HG03175 (cell line): ENCODE measurements around the gene TCEANC2.
"Not testable (repeated sequence)": the region's sequence is repeated elsewhere in the genome, so short reads cannot be mapped to it uniquely, and the experiment has no call there.

ENCODE experiments used
- ATAC-seq: cut with Tn5 transposase; IDR thresholded peaks from one replicate; pipeline ENCODE4 v1.9.1; 2021; ENCODE audit warnings: mild to moderate bottlenecking, moderate library complexity; ENCODE audit not compliant: unreplicated experiment

Gene TCEANC2

DNA sequence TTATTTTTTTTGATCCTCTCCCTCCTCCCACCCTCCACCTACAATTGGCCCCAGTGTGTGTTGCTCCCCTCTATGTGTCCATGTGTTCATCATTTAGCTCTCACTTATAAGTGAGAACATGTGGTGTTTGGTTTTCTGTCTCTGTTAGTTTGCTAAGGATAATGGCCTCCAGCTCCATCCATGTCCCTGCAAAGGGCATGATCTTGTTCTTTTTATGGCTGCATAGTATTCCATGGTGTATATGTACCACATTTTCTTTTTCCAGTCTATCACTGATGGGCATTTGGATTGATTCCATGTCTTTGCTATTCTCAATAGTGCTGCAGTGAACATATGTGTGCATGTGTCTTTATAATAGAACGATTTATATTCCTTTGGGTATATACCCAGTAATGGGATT is 28.6 kb upstream of the TCEANC2 start:
- not testable (repeated sequence) for ATAC-seq

DNA sequence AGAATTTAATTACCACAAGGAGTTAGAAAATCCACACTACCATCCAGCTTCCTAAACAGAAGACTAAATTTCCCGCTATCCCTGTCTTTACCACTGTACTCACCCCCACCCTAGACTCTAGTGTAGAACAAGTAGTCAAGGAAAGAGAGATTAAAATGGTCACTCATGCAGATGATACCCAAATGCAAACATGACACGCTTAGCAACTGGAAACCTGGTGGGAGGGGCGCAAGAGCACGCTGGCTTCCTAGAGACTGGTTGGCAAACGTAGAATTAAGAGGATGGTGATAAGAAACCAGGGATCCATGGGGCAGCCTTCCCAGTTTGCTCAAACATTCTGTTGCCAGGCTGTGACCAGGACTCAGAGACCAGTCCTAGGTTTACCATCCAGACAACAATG is 25.6 kb upstream of the TCEANC2 start:
- ATAC-seq: no peak

DNA sequence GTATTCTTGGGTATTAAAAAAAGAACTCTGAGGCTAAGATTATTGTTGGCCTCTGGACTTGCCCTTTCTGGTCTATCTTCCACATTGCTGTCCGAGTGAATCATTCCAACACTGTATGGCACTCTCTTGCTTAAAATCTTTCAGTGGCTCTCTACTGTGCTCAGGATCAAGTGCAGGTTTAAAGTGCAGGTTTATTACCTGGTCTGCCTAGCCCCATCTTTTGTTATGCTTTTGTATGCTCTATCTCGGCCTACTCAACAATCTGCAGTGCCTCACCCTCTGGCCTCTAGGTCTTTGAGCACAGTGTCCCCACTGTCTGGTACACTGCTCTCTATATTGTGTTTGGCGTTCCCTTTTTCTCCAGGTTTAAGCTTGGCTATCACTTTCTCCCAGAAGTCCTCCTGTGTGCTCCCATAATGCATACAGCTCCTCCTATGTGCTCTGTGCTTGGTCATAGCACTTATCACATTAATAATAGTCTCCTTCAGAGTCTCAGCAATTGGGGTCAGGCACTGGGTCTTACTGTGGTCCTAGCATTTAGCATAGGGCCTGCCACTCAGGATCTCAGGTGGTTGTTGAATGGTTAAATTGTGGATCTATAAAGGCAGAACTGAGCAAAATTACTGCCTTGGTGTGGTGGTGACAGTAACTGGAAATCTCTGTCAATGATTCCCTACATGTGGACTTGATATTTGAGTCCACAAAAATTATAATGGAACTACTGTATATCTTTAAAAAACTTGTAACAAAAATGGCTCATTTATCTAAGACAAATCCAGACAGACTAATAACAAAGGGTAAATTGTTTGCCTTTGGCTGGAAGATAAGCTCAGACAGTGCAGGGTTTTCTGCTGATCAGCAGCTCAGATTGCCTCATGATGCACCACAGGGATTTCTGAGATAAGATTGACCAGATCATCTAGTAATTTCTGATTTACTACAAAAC is 24.8 kb upstream of the TCEANC2 start:
- no peak for ATAC-seq

DNA sequence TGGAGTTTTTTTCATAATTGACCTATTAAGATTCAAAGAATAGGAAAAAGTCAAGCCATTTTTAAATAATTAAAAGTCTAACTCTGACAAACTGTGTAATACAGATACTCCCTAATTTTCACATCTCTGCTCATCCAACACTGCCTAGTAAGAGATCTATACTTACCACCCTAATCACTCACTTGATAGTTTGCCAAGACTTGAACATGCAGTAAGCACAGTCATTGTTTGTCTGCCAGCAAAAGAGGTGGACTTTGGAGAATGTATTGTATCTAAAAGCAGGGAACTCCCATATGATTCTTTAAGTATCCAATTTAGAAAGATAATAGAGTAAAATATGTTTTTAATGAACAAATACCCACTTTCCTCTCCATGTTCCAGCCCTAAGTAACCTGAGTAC is 15.9 kb upstream of the TCEANC2 start:
- ATAC-seq: no peak

DNA sequence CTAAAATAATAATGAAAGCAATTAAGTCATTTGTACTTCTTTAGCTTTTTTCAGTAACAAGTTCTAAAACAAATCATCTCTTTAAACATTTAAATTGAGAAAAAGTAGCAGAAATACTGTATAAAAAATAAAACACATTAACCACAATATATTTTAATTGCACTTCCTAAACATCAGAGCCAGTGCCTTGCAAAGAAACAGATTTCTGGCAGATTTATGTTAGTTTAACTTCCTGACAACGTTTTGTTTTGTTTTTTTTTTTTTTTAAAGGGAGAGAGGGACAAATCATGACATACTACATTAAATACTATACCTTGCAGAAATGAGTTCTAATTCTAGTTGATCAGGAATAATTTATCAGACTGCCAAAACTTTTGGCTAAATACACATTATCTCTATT is 11.6 kb upstream of the TCEANC2 start:
- ATAC-seq: no peak

DNA sequence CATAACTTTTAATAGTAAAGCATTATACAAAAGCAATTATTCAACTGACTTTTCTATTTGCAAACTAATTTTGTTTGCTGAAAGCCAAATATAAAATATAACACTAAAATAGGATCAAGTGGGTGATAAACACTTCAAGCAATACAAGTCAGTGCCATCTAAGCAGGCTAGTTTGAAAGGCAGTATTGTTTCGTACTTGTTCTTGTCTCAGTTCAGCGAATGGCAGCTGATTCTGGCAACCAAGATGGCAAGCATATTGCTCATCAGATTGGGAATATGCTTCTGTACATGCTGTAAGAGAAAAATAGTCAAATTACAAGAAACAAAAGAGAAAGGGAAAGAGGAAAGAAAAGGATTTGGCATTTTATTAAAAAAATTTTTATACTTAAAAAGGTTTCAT is 7.9 kb upstream of the TCEANC2 start:
- ATAC-seq: no peak

DNA sequence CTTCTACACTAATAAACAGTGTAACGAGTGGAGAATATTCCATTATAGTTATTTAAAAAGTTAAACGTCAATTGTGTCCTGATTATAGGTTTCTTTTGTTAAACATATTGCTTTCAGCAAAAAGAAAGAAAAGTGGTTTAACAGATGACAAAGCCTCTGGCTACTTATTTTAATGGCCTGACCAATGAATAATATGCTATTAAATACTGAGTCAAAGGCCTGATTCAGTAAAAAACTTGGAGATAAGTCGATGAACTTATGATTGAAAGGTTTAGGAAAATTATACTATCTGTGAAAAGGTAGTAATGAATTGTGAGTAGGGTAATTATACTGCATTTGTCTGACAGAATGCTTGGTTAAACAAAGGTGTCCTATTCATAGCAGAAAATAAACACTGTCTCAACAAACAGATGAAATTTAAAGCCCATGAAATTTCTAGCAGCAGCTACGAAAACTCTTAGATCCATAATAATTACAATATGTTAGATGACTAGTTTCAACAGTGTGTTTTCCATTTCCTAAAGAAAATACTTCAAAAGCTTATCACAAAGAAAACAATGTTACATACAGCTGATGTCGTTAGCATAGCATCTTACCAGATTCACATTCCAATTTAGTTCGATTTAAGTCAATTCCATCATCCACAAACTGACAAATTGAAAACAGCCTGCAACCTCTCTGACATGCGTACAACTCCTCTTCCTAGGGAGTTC is 6.6 kb upstream of the TCEANC2 start:
- ATAC-seq: no peak

DNA sequence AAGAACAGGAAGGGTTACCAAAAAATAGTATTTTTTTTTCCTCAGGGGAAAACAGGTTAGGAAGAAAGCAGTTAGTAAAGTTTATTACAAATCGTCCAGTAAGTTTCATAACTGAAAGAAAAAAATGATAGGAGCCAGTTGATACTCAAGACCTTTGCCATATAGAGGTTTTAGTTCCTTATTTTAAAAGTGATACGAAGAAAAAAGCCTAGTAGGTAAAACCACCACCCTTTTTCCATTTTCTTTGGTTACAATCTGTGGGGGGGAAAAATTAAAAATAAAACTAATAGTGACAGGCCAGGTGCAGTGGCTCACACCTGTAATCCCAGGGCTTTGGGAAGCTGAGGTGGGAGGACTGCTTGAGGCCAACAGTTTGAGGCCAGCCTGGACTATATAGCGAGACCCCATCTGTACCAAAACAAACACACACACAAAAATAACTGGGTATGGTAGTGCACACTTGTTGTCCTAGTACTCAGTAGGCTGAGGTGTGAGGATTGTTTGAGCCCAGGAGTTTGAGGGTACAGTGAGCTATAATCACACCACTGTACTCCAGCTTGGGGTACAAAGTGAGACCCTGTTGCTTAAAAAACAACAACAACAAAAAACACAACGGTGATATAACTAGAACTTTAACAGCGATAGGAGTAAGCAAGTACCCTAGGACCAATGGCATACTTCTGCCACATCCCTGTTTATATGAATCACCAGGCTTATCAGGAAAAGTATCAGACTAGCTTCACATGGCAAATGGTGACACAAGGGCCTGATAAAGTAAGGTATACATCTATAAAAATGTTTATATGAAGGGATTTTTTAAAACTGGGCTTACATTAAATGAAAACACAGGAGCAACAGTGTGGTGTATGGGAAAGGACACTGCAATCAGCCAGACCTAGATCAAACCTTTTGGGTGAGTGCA is 5.8 kb upstream of the TCEANC2 start:
- no peak for ATAC-seq

DNA sequence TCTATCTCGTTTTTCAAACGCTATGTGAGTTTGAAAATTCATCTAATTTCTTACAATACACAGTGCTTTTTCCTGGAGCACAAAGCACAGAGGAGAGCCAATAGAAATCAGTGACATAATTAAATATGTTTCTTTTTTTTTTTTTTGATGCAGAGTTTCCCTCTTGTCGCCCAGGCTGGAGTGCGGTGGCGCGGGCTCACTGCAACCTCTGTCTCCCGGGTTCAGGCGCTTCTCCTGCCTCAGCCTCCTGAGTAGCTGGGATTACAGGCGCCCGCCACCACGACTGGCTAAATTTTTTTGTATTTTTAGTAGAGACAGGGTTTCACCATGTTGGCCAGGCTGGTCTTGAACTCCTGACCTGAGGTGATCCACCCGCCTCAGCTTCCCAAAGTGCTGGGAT is 3.0 kb upstream of the TCEANC2 start:
- ATAC-seq: not testable (repeated sequence)

DNA sequence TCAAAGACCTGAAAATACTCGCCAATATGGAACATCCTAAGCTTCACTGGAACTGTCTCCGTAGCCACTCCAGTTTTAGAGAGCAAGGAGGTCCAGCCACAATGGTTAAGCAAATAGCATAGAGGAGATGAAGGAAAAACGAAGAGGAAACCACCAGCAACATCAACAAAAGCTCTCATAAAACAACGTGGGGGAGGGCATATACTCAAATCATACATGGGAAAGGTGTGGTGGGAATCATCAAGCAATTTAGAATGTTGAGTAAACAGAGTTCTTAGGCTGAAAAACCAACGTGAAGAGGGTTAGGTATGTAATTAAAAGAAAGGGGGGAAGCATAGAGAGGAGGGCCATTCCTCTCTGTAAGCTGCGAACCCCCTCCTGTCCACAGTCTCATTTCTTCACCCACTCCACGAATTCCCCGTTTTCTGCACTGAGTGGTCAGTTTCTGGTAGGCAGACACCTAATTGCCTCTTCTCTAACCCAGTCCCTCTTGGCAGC is 1.4 kb upstream of the TCEANC2 start:
- no peak for ATAC-seq

DNA sequence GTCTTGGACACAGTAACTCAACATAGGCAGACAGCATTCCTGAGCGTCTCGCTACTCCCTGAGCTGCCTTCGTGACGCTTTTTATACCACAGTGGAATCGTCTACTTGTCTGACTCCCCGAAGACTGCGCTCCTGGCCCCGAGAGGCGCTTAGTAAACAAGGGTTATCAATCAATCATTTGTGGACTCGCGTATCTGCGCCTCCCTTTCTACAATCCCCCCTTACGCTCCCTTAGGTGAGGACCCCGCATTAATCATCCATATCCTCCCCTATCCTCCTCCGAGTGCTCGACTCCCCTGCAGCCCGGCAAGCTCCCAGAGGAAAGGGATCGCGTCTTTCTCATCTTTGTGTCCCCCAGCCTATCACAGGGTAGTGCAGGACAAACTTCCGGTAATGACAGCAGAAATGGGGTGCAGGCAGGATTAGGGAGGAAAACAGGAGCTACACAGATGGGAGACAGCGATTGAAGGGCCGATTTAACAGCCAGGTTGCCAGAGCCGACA is 926 bp upstream of the TCEANC2 start:
- ATAC-seq: peak; percentile 23

DNA sequence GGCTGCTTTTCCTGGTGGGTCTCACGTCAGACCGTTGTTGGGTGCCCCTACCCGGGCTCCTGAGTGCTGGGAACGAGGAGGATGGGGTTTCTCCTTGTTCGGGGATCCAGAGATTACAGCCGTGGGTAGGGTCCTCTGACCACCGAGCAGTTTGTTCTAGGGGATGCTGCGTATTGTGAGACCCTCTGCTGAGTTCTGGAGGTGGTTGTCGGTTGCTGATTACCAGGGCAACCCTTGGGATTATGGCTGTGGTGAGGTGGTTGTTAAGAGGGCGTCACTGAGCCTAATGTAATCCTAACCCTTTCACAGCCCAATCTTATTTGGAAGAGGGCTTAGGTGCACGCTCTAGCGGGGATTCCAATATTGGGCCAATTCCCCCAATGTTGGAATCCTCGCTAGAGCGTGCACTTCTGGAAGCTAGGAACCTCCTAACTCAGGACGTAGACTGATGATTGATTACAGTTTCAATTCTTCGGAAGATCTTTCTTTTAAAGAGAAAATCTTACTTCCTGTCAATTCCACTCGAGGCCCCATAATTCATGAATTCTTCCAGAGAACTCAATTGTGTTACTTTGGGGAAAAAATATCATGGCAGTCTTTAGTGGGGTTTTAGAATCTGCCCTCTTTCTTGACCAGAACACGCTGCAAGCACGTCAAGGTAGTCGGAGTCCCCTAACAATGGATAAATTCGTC is 483 bp downstream of the TCEANC2 start:
- no peak for ATAC-seq

DNA sequence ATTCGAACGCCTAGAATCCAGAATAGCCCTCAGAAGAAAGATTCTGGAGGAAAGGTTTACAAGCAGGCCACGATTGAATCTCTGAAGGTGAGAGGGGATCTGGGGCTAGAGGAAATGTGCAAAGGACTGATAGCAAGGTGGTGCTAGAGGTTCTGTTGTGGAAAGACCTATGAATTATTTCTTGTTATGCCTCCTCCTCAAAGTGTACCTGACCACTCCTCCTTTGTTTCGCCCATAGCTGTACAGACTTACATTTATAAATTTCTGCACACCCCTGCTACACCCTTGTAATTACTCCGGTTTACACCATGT is 986 bp downstream of the TCEANC2 start:
- no peak for ATAC-seq

DNA sequence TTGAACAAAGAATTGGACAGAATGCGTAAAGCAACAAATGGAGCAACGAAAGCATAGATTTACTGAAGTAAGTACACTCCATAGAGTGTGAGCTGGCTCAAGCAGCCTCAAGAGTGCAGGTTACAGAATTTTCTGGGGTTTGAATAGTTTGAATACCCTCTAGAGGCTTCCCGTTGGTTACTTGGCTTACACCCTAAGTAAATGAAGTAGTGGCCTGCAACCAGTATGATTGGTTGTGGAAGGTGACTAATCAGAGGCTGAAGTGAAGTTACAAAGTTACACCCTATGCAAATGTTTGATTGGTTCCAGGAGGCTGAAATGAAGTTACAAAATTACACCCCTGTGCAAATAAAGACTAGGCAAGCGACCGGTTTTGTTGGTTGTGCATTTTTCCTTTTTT is 10.9 kb downstream of the TCEANC2 start:
- no peak for ATAC-seq

DNA sequence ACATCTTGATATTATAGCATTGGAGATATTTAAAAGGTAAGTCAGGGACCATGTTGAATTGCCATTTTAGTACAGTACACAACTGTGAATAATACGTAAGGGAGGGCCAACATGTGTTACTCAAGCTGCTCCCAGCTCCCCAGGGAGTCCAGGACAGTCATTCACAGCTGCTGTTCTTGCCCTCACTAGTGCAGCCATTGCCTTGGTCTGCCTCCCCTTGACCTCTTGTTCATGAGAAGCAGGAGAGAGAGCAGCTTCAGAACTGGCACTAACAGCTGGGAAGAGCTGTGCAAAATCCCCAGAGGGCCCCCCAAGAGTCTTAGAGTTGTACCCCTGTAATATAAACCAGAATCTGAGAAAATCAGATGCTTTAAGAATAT is 16.4 kb downstream of the TCEANC2 start:
- no peak for ATAC-seq

DNA sequence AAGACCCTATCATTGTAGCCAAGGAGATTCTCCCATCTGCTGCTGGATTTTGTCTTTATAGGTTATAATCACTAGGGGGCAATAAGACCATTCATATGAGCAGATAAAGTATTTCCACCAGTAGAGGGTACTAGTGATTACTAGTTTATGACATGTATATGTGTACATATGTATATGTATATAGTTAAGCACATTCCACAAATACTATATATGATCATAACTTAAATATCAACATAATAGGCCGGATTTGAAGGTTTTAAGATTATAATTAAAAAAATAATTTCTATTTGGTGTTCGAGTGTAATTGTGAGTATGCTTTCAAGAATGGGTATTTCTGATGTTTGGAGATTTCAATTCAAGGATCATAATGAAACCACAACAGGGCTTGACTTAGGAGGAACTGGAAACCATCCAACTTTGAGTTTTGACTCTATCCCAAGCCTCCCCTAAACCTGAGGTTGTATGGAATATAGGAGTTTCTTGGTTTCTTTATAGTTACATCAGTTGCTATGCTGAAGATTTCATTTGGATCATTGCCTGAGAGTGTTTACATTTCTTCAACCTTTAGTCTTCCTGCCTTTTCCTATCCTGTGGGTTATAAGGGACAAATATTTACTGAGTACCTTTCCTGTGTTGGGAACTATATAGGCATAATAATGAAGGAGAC is 16.9 kb downstream of the TCEANC2 start:
- ATAC-seq: no peak

DNA sequence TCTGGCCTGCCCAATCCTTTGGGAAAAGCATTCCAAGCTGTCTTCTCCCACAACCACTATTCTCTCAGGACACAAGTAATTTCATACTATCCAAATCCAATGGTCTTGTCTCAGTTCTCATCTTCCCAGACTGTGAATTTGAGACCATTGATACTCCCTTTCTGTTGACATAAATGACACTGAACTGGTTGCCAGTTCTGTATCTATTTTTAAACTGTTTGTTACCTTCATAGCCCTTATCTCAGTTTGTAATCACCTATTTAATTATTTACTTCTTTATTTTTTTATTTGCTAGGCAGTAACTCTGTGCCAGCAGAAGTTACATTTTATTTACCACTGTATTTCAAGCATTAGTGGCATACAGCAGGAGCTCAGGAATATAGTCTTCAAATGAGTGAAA is 24.0 kb downstream of the TCEANC2 start:
- ATAC-seq: no peak

DNA sequence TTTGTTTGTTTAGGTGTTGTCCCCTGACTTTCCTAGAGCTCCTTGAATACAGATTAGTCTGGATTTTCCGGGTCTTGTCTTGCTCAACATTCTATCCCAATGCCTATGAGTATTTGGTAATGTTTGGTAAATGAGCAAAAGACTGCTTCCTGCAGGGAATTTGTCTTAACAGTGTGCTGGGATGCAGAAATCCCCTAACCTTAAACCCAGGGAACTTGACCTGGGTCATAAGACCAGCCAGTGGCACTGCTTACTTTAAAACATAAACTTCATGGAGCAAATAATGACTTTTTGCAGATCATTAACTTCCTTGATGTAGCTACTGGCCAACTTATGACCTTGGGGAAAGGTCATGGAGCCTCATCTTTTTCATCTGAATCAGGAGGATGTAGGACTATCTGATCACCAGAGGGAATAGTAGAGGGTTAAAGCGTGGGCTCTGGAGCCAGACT is 27.2 kb downstream of the TCEANC2 start:
- no peak for ATAC-seq

DNA sequence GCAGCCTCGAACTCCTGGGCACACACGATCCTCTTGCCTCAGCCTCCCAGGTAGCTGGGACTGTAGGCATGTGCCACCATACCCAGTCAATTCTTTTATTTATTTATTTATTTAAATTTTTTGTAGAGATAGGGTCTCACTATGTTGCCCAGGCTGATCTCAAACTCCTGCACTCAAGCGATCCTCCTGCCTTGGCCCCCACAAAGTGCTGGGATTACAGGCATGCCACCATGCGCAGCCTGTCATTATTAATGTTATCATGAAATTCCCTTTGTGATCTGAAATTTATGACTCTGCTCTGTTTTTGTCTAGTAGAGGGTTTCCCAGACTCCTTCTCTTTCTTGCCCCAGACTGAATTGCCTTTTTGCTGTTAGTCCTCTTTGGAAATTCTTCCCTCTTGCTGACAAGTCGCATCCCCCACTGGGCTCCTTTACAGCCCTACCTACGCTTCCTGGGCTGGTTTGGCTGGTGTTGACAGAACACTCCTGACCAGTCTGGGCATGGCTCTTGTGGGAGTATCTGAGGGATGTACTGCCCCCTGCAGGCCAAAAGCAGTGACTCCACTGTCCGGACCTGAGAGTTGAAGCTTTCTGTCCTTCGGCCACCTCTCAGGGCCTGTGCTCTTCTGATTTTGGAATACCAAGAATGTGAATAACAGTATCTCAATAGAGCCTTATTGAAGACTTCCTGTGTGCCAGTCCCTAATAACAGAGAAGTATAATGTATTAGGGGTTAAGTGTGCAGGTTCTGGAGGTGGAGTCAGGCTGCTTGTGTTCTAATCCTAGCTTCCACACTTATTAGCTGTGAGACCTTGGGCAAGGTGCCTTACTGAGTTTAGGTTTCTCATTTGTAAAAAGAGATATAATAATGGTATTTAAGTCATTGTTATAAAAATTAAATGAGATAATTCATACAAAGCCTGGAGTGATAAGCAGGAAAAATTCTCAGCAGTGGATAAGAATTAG is 28.2 kb downstream of the TCEANC2 start:
- ATAC-seq: peak; percentile 72
